GM10248 (cell line): ENCODE data around the gene NLRC5.
"Not testable (repeated sequence)": the region's sequence is repeated elsewhere in the genome, so short reads cannot be mapped to it uniquely, and the experiment has no call there.

ENCODE experiments used
- CTCF ChIA-PET: fragments of 300-600 bp; sonication (Branson Sonifier 250); formaldehyde crosslinking; extraction: SDS; loops from one replicate; lab custom pipeline; 2021; ENCODE audit warnings: antibody characterized with exemption; lab: Yijun Ruan, JAX
- POLR2A ChIA-PET: fragments of 350-650 bp; sonication (Branson Sonifier 250); formaldehyde crosslinking; extraction: SDS; loops from one replicate; lab custom pipeline; 2020; ENCODE audit warnings: antibody characterized with exemption; lab: Yijun Ruan, JAX
- DNase-seq: peaks from one replicate; pipeline ENCODE4 v3.0.0; 2012; ENCODE audit errors: extremely low spot score
- CTCF ChIP-seq: IDR thresholded peaks from 2 replicates; pipeline ENCODE4 v1.5.1; 2012; ENCODE audit warnings: mild to moderate bottlenecking, low read depth; ENCODE audit errors: extremely low read depth, missing control alignments, control extremely low read depth

The NLRC5 gene

GRCh38 chr16:57098188-57098841, 109.0 kb downstream of the NLRC5 start:
- ChIA-PET CTCF (interaction anchor here (1.0 to 7.0 kb wide), 6 partner anchors 9 to 76 kb away, joined by 3 to 92 read pairs (median 8); no protein-coding TSS in a partner anchor), POLR2A (interaction anchor here (0.6 kb wide), 1 partner anchor 21 kb away, joined by 3 read pairs; no protein-coding TSS in a partner anchor)
- TF ChIP-seq CTCF: no peak
- DNase-seq: no peak

- CTCF ChIA-PET: interaction anchor here (1.2 to 5.9 kb wide), 5 partner anchors 8 to 51 kb away, joined by 4 to 39 read pairs (median 7); partner anchors contain the start of gene CPNE2
- DNase-seq, POLR2A ChIA-PET: not testable (repeated sequence)
Observed at GRCh38 chr16:57099965-57100364, 110.6 kb downstream of the NLRC5 start.

- TF ChIP-seq CTCF: no peak
- CTCF ChIA-PET: interaction anchor here (1.2 to 5.9 kb wide), 6 partner anchors 8 to 50 kb away, joined by 4 to 39 read pairs (median 6); partner anchors contain the start of gene CPNE2
- no peak for DNase-seq
- POLR2A ChIA-PET: no interaction called here
Observed at GRCh38 chr16:57100445-57100844, 111.1 kb downstream of the NLRC5 start.

GRCh38 chr16:57102888-57103851, 113.8 kb downstream of the NLRC5 start:
- ChIA-PET CTCF (interaction anchor here (0.9 to 5.9 kb wide), 4 partner anchors 11 to 36 kb away, joined by 3 to 39 read pairs (median 20); partner anchors contain the start of gene CPNE2), POLR2A (no interaction called here)
- TF ChIP-seq CTCF: no peak
- DNase-seq: no peak

- no peak for TF ChIP-seq CTCF
- DNase-seq: no peak
- CTCF ChIA-PET: interaction anchor here (0.9 to 5.9 kb wide), 4 partner anchors 9 to 21 kb away, joined by 3 to 39 read pairs (median 16); partner anchors contain the start of gene CPNE2
- POLR2A ChIA-PET: interaction anchor here (0.9 kb wide), 1 partner anchor 8 kb away, joined by 3 read pairs; no protein-coding TSS in a partner anchor
Observed at GRCh38 chr16:57104706-57105105, 115.3 kb downstream of the NLRC5 start.

- POLR2A ChIA-PET: interaction anchor here (0.9 kb wide), 1 partner anchor 9 kb away, joined by 3 read pairs; no protein-coding TSS in a partner anchor
- no peak for DNase-seq
- no peak for TF ChIP-seq CTCF
- CTCF ChIA-PET: interaction anchor here (0.9 to 3.9 kb wide), 4 partner anchors 9 to 14 kb away, joined by 3 to 23 read pairs (median 6); partner anchors contain the start of gene CPNE2
Observed at GRCh38 chr16:57105184-57105583, 115.8 kb downstream of the NLRC5 start.
